Activated CD4-positive, alpha-beta T cell treated with anti-CD3 and anti-CD28 coated beads for 36 hours (primary cell): Measurements from ENCODE around the gene NCOA1. TPM values are rescaled to one million over a fixed set of nuclear protein-coding genes. Genes with fewer than 3 reads are reported as not detected.

Experiments
- ATAC-seq: fragments of 200-7000 bp; cut with Tn5 transposase; one replicate; pipeline ENCODE4 v1.10.0; 2021; ENCODE audit warnings: mild to moderate bottlenecking, moderate library complexity
- CTCF ChIA-PET: fragments of 350-600 bp; sonication (Branson Sonifier 250); formaldehyde crosslinking; loops from one replicate; lab custom pipeline; 2021; ENCODE audit warnings: antibody characterized with exemption; lab: Charles Lee
- POLR2A ChIA-PET: fragments of 350-600 bp; sonication (Branson Sonifier 250); formaldehyde crosslinking; loops from one replicate; lab custom pipeline; 2021; ENCODE audit warnings: antibody characterized with exemption, inconsistent platforms; lab: Charles Lee
- DNase-seq: peaks from one replicate; pipeline ENCODE4 v3.0.0-alpha.2; 2020
- H3K27ac Mint-ChIP-seq: one replicate; pipeline ENCODE4 v1.8.0; 2021; ENCODE audit warnings: mixed read lengths
- H3K27me3 Mint-ChIP-seq: one replicate; pipeline ENCODE4 v1.8.0; 2021; ENCODE audit warnings: mixed read lengths
- H3K36me3 Mint-ChIP-seq: one replicate; pipeline ENCODE4 v1.8.0; 2021; ENCODE audit warnings: low read depth, mixed read lengths
- H3K4me1 Mint-ChIP-seq: one replicate; pipeline ENCODE4 v1.8.0; 2021; ENCODE audit warnings: mixed read lengths
- H3K4me3 Mint-ChIP-seq: one replicate; pipeline ENCODE4 v1.8.0; 2021; ENCODE audit warnings: mild to moderate bottlenecking, moderate library complexity, mixed read lengths
- H3K9me3 Mint-ChIP-seq: one replicate; pipeline ENCODE4 v1.8.0; 2021; ENCODE audit warnings: low read depth, mixed read lengths
- intact Hi-C, 2 experiments: fragments of 100-400 bp; cut with DNase I in 1 of 2; cut with micrococcal nuclease in 1 of 2; formaldehyde crosslinking; loops; one replicate each; pipeline versions ENCODE4 v1.14.2 to v1.15.1; 2022 to 2024; cut with DNase I, micrococcal nuclease
- total RNA-seq, 2 experiments: library from RNA; stranded (reverse); gene quantifications; one replicate each; pipeline ENCODE4 v1.2.3, GENCODE V29; 2021

NCOA1 gene
- 10 to 100 TPM; 20.6 to 29.3 TPM for total RNA-seq

DNA sequence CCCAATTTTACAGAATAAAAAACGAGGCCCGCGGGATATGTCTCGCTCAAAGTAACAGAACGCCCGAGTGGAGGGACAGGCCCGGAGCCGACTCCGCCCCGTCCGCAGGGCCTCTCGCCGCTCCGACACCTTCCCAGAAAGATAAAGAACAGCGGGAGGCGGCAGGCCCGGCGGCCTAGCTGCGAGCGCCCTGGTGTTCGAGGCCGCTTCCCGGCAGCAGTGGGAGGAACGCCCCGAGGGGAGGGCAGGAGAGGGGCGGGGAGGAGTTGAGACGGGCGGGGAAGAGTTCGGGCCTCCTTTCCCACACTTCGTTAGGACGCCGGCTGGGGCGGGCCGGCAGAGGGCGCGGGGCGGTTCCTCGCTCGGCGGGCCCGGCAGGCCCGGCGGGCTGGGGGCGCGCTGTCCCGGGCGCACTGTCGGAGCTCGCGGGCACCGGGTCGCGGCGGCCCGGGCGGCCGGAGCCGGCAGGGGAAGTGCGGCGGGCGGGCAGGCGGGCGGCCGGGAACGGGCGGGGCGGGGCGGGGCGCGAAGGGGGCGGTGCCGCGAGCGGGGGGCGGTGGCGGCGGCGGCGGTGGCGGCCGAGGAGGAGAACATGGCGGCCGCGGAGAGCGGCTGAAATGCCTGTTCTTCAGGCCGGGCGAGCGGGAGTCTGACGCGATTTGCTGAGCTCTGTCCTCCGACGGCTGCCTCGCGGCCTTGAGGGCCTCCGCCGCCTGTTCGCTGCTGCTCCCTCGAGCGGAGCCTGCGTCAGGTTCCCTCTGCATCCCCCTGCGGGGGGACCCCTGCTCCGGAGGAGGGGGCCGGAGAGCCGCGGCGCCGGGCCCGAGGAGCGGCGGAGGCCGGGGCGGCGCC is at the start of gene NCOA1:
Gene NCOA1 (plus strand): TSS at position 565 of the 852 bp plus-strand sequence. CDS start 167,424 bp downstream, outside the sequence.
- Mint-ChIP-seq H3K9me3 (no peaks in the 10 kb centered on the region), H3K27ac (peak within 1 kb of the TSS; percentile 95), H3K4me1 (peaks cover 46% of the 10 kb centered on the region), H3K27me3 (no peaks in the 10 kb centered on the region), H3K36me3 (no peaks in the 10 kb centered on the region), H3K4me3 (peak within 1 kb of the TSS; percentile 85)
- ATAC-seq (peak; percentile 89), DNase-seq (peak; percentile 96)
- POLR2A ChIA-PET: interaction anchor here (1.0 kb wide), 1 partner anchor 25 kb away, joined by 3 read pairs; no protein-coding TSS in a partner anchor
- intact Hi-C loops: loop anchor here (1.0 to 10.0 kb wide), 11 partner anchors 30 to 566 kb away; partner anchors contain the start of genes CENPO (in 2 of the 2), PTRHD1 (in 2 of the 2), ADCY3 (in 1 of the 2) and ATAD2B (in 1 of the 2)
- CTCF ChIA-PET: interaction anchor here (0.5 to 1.2 kb wide), 7 partner anchors 30 to 425 kb away, joined by 3 to 4 read pairs (median 3); no protein-coding TSS in a partner anchor

DNA sequence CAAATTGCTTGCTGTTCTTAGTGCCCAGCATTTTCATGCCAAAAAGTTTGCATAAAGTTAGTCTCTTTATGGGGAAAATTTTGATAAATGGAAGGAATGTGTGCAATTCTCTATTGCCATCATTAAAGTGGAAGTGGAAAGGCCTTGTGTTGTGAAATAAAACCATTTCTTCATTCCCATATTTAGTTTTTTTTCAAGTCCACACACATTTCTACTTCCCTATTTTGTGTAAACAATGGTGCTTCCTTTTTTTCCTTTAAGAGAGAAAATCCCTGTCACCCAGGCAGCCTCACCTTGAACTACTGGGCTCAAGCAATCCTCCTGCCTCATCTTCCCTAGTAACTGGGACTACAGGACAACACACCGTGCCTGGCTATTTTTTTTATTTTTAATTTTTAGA is 42.3 kb upstream of the NCOA1 start:
- ATAC-seq (no peak), DNase-seq (no peak)
- Mint-ChIP-seq H3K9me3 (peaks cover 8% of the 10 kb centered on the region), H3K4me1 (no peaks in the 10 kb centered on the region), H3K27me3 (peaks cover 3% of the 10 kb centered on the region), H3K4me3 (no peak overlapping the region), H3K27ac (no peak overlapping the region), H3K36me3 (peaks cover 3% of the 10 kb centered on the region)
- ChIA-PET CTCF (interaction anchor here (1.1 kb wide), 1 partner anchor 39 kb away, joined by 3 read pairs; no protein-coding TSS in a partner anchor), POLR2A (no interaction called here)
- intact Hi-C loops: no loop called here

DNA sequence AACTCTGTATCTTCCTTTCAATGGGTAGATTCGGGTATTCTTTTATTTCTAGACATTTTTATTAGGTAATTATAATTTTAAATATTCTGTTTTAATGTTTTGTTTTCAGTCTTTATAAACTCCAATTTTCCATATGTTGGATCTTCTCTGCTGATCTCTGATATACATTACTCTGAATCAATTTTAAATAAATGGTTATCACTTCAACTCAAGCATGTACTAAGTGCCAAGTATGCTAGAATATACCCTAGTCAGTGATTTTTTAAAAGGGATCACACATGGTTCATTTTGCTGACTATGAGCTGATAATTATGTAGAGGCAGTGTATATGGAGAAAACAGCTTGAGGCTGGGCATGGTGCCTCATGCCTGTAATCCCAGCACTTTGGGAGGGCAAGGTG is 41.7 kb upstream of the NCOA1 start:
- peaks cover 3% of the 10 kb centered on the region for H3K36me3 Mint-ChIP-seq
- no peak overlapping the region for H3K4me3 Mint-ChIP-seq
- H3K4me1 Mint-ChIP-seq: no peaks in the 10 kb centered on the region
- H3K27ac Mint-ChIP-seq: no peak overlapping the region
- ATAC-seq (no peak), DNase-seq (no peak)
- H3K9me3 Mint-ChIP-seq: peaks cover 8% of the 10 kb centered on the region
- intact Hi-C loops: no loop called here
- peaks cover 3% of the 10 kb centered on the region for H3K27me3 Mint-ChIP-seq
- ChIA-PET CTCF (interaction anchor here (1.1 kb wide), 1 partner anchor 39 kb away, joined by 3 read pairs; no protein-coding TSS in a partner anchor), POLR2A (no interaction called here)

DNA sequence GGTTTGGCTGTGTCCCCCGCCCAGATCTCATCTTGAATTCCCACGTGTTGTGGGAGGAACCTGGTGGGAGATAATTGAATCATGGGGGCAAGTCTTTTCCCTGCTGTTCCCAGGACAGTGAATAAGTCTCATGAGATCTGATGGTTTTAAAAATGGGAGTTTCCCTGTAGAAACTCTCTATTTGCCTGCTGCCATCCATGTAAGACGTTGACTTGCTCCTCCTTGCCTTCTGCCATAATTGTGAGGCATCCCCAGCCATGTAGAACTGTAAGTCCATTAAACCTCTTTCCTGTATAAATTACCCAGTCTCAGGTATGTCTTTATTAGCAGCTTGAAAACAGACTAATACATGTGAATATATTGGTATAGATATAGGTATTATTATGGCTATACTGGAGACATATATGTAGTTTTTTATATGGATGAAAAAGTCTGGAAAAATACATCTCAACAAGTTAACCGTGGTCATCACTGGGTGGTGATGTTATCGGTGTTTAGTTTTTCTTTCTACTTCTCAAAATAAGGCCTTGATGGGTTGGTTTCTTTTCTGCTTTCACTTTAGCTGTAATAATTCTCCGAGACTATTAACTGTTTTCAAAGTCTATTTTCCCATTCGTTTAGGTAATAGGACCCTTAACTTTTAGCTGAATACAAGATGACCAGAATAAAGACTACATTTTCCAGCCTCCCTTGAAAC is 39.1 kb upstream of the NCOA1 start:
- ChIA-PET POLR2A (no interaction called here), CTCF (interaction anchor here (0.9 kb wide), 1 partner anchor 30 kb away, joined by 3 read pairs; no protein-coding TSS in a partner anchor)
- Mint-ChIP-seq H3K4me1 (peaks cover 5% of the 10 kb centered on the region), H3K9me3 (peaks cover 8% of the 10 kb centered on the region), H3K27ac (no peak overlapping the region), H3K4me3 (no peak overlapping the region), H3K36me3 (peaks cover 3% of the 10 kb centered on the region), H3K27me3 (peaks cover 3% of the 10 kb centered on the region)
- DNase-seq (no peak), ATAC-seq (no peak)
- intact Hi-C loops: no loop called here

DNA sequence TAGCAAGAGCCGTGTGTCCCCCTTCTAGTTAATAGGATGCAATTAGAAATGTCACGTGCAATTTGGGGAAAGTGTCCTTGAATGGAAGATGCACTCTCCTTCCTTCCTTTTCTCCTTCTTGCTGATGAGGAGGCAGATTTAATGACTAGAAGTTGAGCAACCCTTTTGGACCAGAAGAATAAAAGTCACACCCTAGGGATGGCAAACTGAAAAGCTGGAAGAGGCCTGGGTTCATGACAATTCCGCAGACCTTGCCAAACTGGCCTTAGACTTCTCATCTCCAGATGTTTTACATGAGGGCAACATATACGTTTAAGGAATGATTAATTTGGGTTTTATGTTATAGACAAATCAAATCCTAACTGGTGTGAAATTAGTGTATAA is 38.6 kb upstream of the NCOA1 start:
- ATAC-seq: no peak
- H3K9me3 Mint-ChIP-seq: peaks cover 8% of the 10 kb centered on the region
- peaks cover 8% of the 10 kb centered on the region for H3K4me1 Mint-ChIP-seq
- ChIA-PET POLR2A (no interaction called here), CTCF (interaction anchor here (0.9 kb wide), 1 partner anchor 31 kb away, joined by 3 read pairs; no protein-coding TSS in a partner anchor)
- peaks cover 3% of the 10 kb centered on the region for H3K36me3 Mint-ChIP-seq
- H3K27me3 Mint-ChIP-seq: peaks cover 3% of the 10 kb centered on the region
- intact Hi-C loops: no loop called here
- H3K4me3 Mint-ChIP-seq: no peak overlapping the region
- H3K27ac Mint-ChIP-seq: no peak overlapping the region
- DNase-seq: no peak

DNA sequence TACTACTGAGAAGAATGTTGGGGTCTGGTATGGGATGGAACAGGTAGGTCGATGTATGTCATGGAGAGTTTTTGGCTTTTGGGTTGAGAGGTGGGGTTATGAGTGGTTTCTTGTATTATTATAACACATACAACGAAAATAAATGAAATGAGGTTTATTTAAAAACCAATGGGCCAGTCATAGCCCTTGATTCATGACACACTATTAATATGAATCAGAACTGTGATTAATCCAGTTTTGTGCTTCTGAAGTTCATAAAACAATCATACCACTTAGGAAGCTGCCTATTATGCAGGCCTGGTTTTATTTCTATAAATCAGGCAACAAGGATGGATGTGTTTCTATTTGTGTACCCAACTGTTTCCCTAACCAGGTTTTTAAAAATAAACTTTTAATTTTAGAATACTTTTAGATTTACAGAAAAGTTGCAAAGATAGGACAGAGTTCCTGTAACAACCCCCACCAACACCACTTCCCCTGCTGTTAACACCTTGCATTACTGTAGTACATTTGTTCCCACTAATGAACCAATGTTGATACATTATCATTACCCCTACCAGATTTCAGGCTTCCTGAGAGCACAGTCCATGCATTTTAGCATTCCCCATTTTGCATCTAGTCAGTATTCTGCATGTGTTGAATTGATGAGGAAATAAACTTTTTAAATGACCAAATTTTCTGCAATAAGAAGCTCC is 37.5 kb upstream of the NCOA1 start:
- H3K27me3 Mint-ChIP-seq: peaks cover under 1% of the 10 kb centered on the region
- H3K4me1 Mint-ChIP-seq: peaks cover 8% of the 10 kb centered on the region
- ATAC-seq (peak; percentile 33), DNase-seq (no peak)
- H3K9me3 Mint-ChIP-seq: peaks cover 6% of the 10 kb centered on the region
- intact Hi-C loops: no loop called here
- no peak overlapping the region for H3K4me3 Mint-ChIP-seq
- no peak overlapping the region for H3K27ac Mint-ChIP-seq
- H3K36me3 Mint-ChIP-seq: peaks cover under 1% of the 10 kb centered on the region
- ChIA-PET POLR2A (interaction anchor here (0.6 kb wide), 1 partner anchor 780 kb away, joined by 6 read pairs; no protein-coding TSS in a partner anchor), CTCF (interaction anchor here (0.5 to 0.6 kb wide), 2 partner anchors 32 to 38 kb away, joined by 3 to 9 read pairs; no protein-coding TSS in a partner anchor)

DNA sequence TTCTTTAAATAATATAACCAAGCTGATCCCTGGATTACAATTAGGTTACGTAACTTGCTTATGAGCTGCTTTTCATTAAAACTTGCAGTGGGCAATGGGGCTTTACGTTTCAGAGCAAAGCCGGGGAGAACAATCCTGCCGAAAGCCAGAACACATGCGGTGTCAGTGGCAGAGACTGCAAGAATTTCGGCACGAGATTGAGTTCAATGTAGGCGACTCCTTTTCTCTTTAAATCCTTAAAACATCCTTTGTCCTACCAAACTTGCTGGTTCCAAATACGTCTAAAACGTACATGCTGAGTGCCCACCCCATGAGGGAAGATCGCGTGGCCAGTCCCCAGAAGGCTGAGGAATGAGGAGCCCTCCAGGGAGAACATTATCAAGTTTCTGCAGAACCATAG is 36.8 kb upstream of the NCOA1 start:
- ATAC-seq (no peak), DNase-seq (no peak)
- intact Hi-C loops: no loop called here
- POLR2A ChIA-PET: no interaction called here
- Mint-ChIP-seq H3K4me3 (no peak overlapping the region), H3K36me3 (no peaks in the 10 kb centered on the region), H3K4me1 (peaks cover 8% of the 10 kb centered on the region), H3K9me3 (peaks cover 5% of the 10 kb centered on the region), H3K27ac (no peak overlapping the region), H3K27me3 (peaks cover 4% of the 10 kb centered on the region)
- CTCF ChIA-PET: interaction anchor here (0.5 to 0.6 kb wide), 2 partner anchors 32 to 37 kb away, joined by 3 to 9 read pairs; no protein-coding TSS in a partner anchor

DNA sequence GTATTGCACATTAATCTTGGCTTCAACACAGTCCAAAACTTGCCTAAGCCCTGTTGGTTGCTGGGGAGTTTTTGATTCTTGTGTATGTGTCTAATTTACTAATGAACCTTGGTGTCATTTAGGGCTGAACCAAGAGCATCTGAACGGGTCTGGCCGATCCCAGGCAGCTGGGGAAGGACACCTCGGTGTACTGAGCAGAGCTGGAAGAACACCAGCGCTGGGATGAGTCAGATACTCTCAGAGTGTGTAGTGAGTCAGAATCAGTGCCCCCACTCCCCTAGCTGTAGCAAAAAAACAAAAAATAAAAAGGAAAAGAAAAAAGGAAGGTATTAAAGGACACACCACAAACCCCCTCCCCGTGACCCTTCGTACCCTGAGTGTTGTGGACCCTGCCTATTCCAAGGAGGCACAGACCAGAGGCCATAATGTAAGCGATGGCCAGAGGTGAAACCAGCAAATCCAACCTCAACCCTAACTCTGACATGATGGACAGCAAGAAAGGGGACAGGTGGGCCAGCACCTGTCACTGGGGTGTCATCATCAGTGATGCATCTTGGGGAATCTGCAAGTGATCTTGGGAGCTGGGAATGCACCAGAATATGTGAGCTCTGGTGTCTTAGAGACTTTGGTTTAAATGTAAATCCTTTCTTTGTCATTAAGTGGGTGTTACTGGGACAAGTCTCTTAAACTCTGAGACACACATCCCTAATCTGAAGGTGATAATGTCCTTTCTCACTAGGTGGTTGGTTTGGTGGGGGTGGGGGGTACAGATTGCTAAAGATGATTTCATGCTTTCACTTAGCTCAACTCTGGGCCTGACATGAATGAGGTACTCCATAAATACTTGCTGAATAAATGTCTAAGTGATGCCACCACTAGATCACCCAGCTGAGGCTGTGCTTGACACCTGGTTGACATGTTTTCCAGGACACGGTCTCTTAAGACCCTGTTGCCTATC is 34.2 kb upstream of the NCOA1 start:
- Mint-ChIP-seq H3K36me3 (no peaks in the 10 kb centered on the region), H3K27ac (no peak overlapping the region), H3K4me3 (no peak overlapping the region), H3K4me1 (peaks cover 8% of the 10 kb centered on the region), H3K27me3 (peaks cover 4% of the 10 kb centered on the region), H3K9me3 (no peaks in the 10 kb centered on the region)
- CTCF ChIA-PET: interaction anchor here (0.5 to 0.6 kb wide), 2 partner anchors 18 to 26 kb away, joined by 3 read pairs; no protein-coding TSS in a partner anchor
- intact Hi-C loops: no loop called here
- ATAC-seq: peak; percentile 94
- DNase-seq: peak; percentile 53
- POLR2A ChIA-PET: no interaction called here

DNA sequence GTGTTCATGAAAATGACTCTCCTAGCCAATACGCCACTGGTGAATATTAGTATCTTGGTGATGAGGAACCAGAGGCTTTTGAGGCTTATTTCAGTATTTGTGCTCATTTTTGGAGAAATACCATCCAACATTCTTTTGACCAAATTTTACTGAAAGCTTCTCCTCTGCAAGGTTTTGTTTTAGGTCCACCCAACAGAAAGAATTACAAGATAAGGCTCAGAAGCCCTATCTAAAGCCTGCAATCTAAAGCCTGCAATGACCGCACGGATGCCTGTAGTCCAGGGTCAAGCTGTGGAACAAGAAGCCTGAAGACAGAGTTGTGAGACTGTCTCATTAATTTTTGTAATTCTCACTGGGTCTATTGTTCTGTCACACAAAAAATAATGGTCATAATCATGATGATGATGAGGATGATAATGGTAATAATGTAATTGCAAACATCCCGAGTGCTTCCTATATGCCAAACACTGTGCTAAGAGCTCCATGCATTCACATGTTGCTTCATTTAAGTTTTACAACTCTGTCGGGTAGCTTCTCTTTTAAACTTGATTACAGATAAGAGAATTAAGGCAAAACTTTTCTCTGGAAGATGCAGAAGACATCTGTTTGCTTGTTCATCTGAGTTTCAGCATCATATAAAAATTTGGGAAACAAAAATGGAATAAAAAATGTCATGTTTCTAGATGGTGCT is 33.2 kb upstream of the NCOA1 start:
- intact Hi-C loops: no loop called here
- ChIA-PET POLR2A (interaction anchor here (0.6 kb wide), 1 partner anchor 347 kb away, joined by 4 read pairs; no protein-coding TSS in a partner anchor), CTCF (interaction anchor here (0.6 kb wide), 1 partner anchor 27 kb away, joined by 3 read pairs; no protein-coding TSS in a partner anchor)
- H3K9me3 Mint-ChIP-seq: no peaks in the 10 kb centered on the region
- DNase-seq (no peak), ATAC-seq (no peak)
- no peaks in the 10 kb centered on the region for H3K36me3 Mint-ChIP-seq
- H3K27me3 Mint-ChIP-seq: peaks cover 4% of the 10 kb centered on the region
- peaks cover 8% of the 10 kb centered on the region for H3K4me1 Mint-ChIP-seq
- no peak overlapping the region for H3K4me3 Mint-ChIP-seq
- H3K27ac Mint-ChIP-seq: no peak overlapping the region
